ENCODE results near the gene SALL2. TPM values are rescaled to one million over a fixed set of nuclear protein-coding genes. Genes with fewer than 3 reads are reported as not detected.

SALL2 gene
- total RNA-seq, 1 experiment from 2014 or later = 287 TPM

GRCh38 chr14:21520767-21521166 is 5.4 kb downstream of the SALL2 start:
- Histone ChIP-seq H3K9me3 (ENCODE audit: control insufficient read depth, low read depth, low read length) (no peaks in the 10 kb centered on the region), H3T11ph (ENCODE audit: low read length) (no peak overlapping the region), H4K91ac (ENCODE audit: insufficient read length, low read depth, low read length) (no peak overlapping the region), H3K18ac (ENCODE audit: insufficient read length, low read depth, low read length) (no peak overlapping the region), H3K23me2 (ENCODE audit: insufficient read length, low read depth, low read length, poor library complexity, severe bottlenecking) (peaks cover 3% of the 10 kb centered on the region), H2BK120ac (ENCODE audit: low read depth, low read length, poor library complexity, severe bottlenecking) (no peak overlapping the region), H4K5ac (ENCODE audit: insufficient read length, low read depth, low read length) (no peak overlapping the region), H3K56ac (ENCODE audit: insufficient read length, low read depth, low read length) (no peak overlapping the region), H3K23ac (ENCODE audit: insufficient read length, low read depth, low read length) (no peak overlapping the region), H3K79me1 (ENCODE audit: insufficient read depth, low read depth, low read length, poor library complexity, severe bottlenecking) (peaks cover 15% of the 10 kb centered on the region), H2AFZ (ENCODE audit: low read length) (no peak overlapping the region), H2AK5ac (ENCODE audit: insufficient read length, low read length) (no peak overlapping the region), H2BK15ac (ENCODE audit: low read depth, low read length) (no peak overlapping the region), H3K27me3 (ENCODE audit: insufficient read depth, low read length) (no peaks in the 10 kb centered on the region), H4K8ac (replicated peaks; ENCODE audit: insufficient read length, low read depth, low read length) (no peak overlapping the region), H3K4me2 (ENCODE audit: insufficient read depth, insufficient read length, low read length) (peak overlapping the region; percentile 4), H2BK5ac (ENCODE audit: insufficient read length, low read length) (no peak overlapping the region), H3K27ac (ENCODE audit: insufficient read length, low read depth, low read length) (no peak overlapping the region), H3K9ac (ENCODE audit: extremely low read depth, insufficient read length, low read length) (no peak overlapping the region), H3K4ac (ENCODE audit: low read depth, low read length) (no peak overlapping the region), H3K14ac (ENCODE audit: insufficient read depth, low read length) (no peak overlapping the region), H4K20me1 (ENCODE audit: control insufficient read depth, insufficient read depth, insufficient read length) (no peaks in the 10 kb centered on the region), H3K4me1 (ENCODE audit: insufficient read depth, low read length) (peaks cover 13% of the 10 kb centered on the region; the same call in 1 of the 2 replicates), H2BK12ac (ENCODE audit: insufficient read length, low read depth, low read length) (no peak overlapping the region), H2BK20ac (ENCODE audit: low read depth, low read length, poor library complexity, severe bottlenecking) (no peak overlapping the region), H3K79me2 (ENCODE audit: insufficient read depth, low read length) (peaks cover 9% of the 10 kb centered on the region; the same call in 1 of the 2 replicates)
- WGBS (ENCODE audit: extremely low coverage, insufficient read length, low lambda C conversion rate) = no CpG with 5 or more reads among the region's 1 CpG
- no peaks in the 10 kb centered on the region for H3K27me3 Mint-ChIP-seq (ENCODE audit: low read depth)
- no peak overlapping the region for H3K4me3 Mint-ChIP-seq
- peaks cover 45 to 59% (median 54%) of the 10 kb centered on the region in 3 experiments for H3K36me3 Mint-ChIP-seq (ENCODE audit: insufficient read depth in 1 of 3, low read depth in 3 of 3)
- H3K27ac Mint-ChIP-seq = peak overlapping the region in 2 of 3 experiments; percentile 76 to 82; a peak in 3 of 7 replicates
- H3K9me3 Mint-ChIP-seq = no peaks in the 10 kb centered on the region
- H3K4me1 Mint-ChIP-seq = peaks cover 55 to 58% of the 10 kb centered on the region in 2 experiments
- TF ChIP-seq CTCF (conservative IDR thresholded peaks at IDR 0.05) = no peak
- DNase-seq = no peak

Measured in H9 (cell line).